K562 (cell line): Measurements from ENCODE around the gene CDK9. TPM values are rescaled to one million over a fixed set of nuclear protein-coding genes. Genes with fewer than 3 reads are reported as not detected.
A peak's percentile ranks its signal among the peaks of the same experiment; 100 is the strongest.

Experiments used
- ATAC-seq: fragments of 200-7000 bp; cut with Tn5 transposase; 3 replicates; pipeline ENCODE4 v1.9.1; 2020; ENCODE audit warnings: moderate library complexity
- BruUV-seq: library from RNA; stranded (reverse); fragments of 400-500 nt; replicated peaks from 2 replicates; lab custom pipeline; 2021; lab: Mats Ljungman, UMichigan
- CTCF ChIA-PET: fragments of 300-600 bp; formaldehyde crosslinking; extraction: SDS; loops from one replicate; lab custom pipeline; 2021; ENCODE audit warnings: low intra/inter-chr PET ratio; lab: Yijun Ruan, JAX
- POLR2A ChIA-PET: fragments of 300-600, 350-650 bp; sonication (Branson Sonifier 250); formaldehyde crosslinking; extraction: SDS; loops from one replicate; lab custom pipeline; 2021; ENCODE audit warnings: antibody characterized with exemption, inconsistent platforms; lab: Yijun Ruan, JAX
- DNase-seq, 4 experiments: peaks; one replicate each; pipeline versions ENCODE4 v3.0.0 to v3.0.0-alpha.2; 2011 to 2018; ENCODE audit warnings: low spot score in 3 of 4, mixed read lengths in 3 of 4; ENCODE audit errors: extremely low read depth in 1 of 4
- FAIRE-seq: peaks from 2 replicates; lab custom pipeline; 2011; peaks lifted over from hg19 to GRCh38; lab: Jason Lieb, UNC
- H2AFZ ChIP-seq: 2 replicates; pipeline ENCODE4 v1.6.0; 2011; ENCODE audit warnings: low read depth, low read length, control low read depth, inconsistent platforms
- H3K27ac ChIP-seq: fragments of 200-600 bp; 3 replicates; pipeline ENCODE4 v1.8.0; 2011; ENCODE audit warnings: low read depth, mild to moderate bottlenecking, control low read depth, inconsistent platforms, low read length, moderate library complexity, mixed read lengths; ENCODE audit errors: extremely low read depth
- H3K27me3 ChIP-seq, 2 experiments: fragments of 300-600 bp in 1 of 2; 2 replicates in 1 of 2; 3 replicates in 1 of 2; pipeline versions ENCODE4 v1.6.0 to v1.8.0; 2011; ENCODE audit warnings: inconsistent platforms in 2 of 2, low read length in 2 of 2, mild to moderate bottlenecking in 1 of 2, mixed read lengths in 1 of 2, moderate library complexity in 1 of 2; ENCODE audit not compliant: control insufficient read depth in 2 of 2, insufficient read depth in 2 of 2
- H3K36me3 ChIP-seq: fragments of 300-600 bp; 3 replicates; pipeline ENCODE4 v1.8.0; 2011; ENCODE audit warnings: mild to moderate bottlenecking, low read length, inconsistent platforms; ENCODE audit not compliant: control insufficient read depth, insufficient read depth
- H3K4me1 ChIP-seq, 2 experiments: fragments of 200-600 bp in 1 of 2; replicated peaks in 1 of 2; 2 replicates in 1 of 2; 3 replicates in 1 of 2; pipeline versions ENCODE4 v1.5.1 to v1.8.0; 2011; ENCODE audit warnings: inconsistent platforms in 2 of 2, low read length in 2 of 2, mild to moderate bottlenecking in 1 of 2, mixed read lengths in 1 of 2, moderate library complexity in 1 of 2; ENCODE audit not compliant: control insufficient read depth in 2 of 2, insufficient read depth in 2 of 2
- H3K4me2 ChIP-seq: 2 replicates; pipeline ENCODE4 v1.6.1; 2011; ENCODE audit warnings: low read length, control low read depth, inconsistent platforms, mixed read lengths; ENCODE audit not compliant: insufficient read depth
- H3K4me3 ChIP-seq: fragments of 200-600 bp; sonication (generic), shearing (Covaris generic); 2 replicates; pipeline ENCODE4 v1.5.1; 2016; ENCODE audit warnings: control low read depth, inconsistent platforms
- H3K79me2 ChIP-seq: fragments of 200-600 bp; 3 replicates; pipeline ENCODE4 v1.8.0; 2011; ENCODE audit warnings: low read length, inconsistent platforms; ENCODE audit not compliant: control insufficient read depth, insufficient read depth
- H3K9ac ChIP-seq, 2 experiments: 2 replicates each; pipeline versions ENCODE4 v1.6.0 to v1.6.1; 2011; ENCODE audit warnings: low read depth in 2 of 2, low read length in 2 of 2, control low read depth in 1 of 2, inconsistent platforms in 1 of 2, mild to moderate bottlenecking in 1 of 2, mixed read lengths in 1 of 2; ENCODE audit not compliant: insufficient read depth in 1 of 2
- H3K9me1 ChIP-seq: one replicate; pipeline ENCODE4 v1.6.0; 2011; ENCODE audit warnings: inconsistent platforms, mild to moderate bottlenecking, low read length, moderate library complexity; ENCODE audit not compliant: control insufficient read depth, insufficient read depth
- H3K9me3 ChIP-seq: replicated peaks from 2 replicates; pipeline ENCODE4 v1.5.1; 2011; ENCODE audit warnings: low read depth, low read length, inconsistent platforms; ENCODE audit not compliant: control insufficient read depth, insufficient read depth
- H4K20me1 ChIP-seq: replicated peaks from 2 replicates; pipeline ENCODE4 v1.6.1; 2011; ENCODE audit warnings: low read length, inconsistent platforms, mixed read lengths; ENCODE audit not compliant: control insufficient read depth, insufficient read depth
- ARID4B ChIP-seq: sonication (generic); formaldehyde crosslinking; IDR thresholded peaks from 2 replicates; pipeline ENCODE4 v1.8.0; 2022; ENCODE audit warnings: mild to moderate bottlenecking, missing genetic modification reagents
- BCL6 ChIP-seq: fragments of 250-450 bp; sonication (Bioruptor Pico); IDR thresholded peaks from 2 replicates; pipeline ENCODE4 v1.4.0; 2020
- ESRRA ChIP-seq: fragments of 450-650 bp; IDR thresholded peaks from 2 replicates; pipeline ENCODE4 v1.6.1; 2014; ENCODE audit warnings: low read depth, mild to moderate bottlenecking, moderate library complexity, borderline replicate concordance
- HMBOX1 ChIP-seq: sonication (generic); IDR thresholded peaks from 2 replicates; pipeline ENCODE4 v1.6.1; 2016
- SFPQ ChIP-seq: fragments of 200-400 bp; formaldehyde crosslinking; IDR thresholded peaks from 2 replicates; pipeline ENCODE4 v1.6.1; 2017; ENCODE audit warnings: mild to moderate bottlenecking, low read depth, low read length, moderate library complexity
- WGBS: fragments of 100-300 bp; shearing (Covaris generic); methylation state at CpG from one replicate; pipeline ENCODE4 v1.1.6; 2016; ENCODE audit warnings: low coverage, mixed read lengths; ENCODE audit not compliant: insufficient coverage; ENCODE audit errors: missing lambda C conversion rate; 5-methylcytosine and 5-hydroxymethylcytosine counted together
- in situ Hi-C: fragments of 300-500 bp; cut with MboI; formaldehyde crosslinking; loops from 4 replicates; pipeline ENCODE4 v1.15.0; 2018; ENCODE audit warnings: inconsistent platforms, mixed read lengths
- intact Hi-C: fragments of 100-400 bp; cut with micrococcal nuclease; formaldehyde crosslinking; loops from 2 replicates; pipeline ENCODE4 v1.14.2; 2022
- polyA plus RNA-seq, 8 experiments: library from polyadenylated mRNA; depleted of rRNA in 4 of 8; stranded (reverse) in 5 of 8; unstranded in 3 of 8; fragments of >200 nt; fragmentation: Nextera tagmentation in 2 of 8; fragmentation: Illumina TruSeq in 1 of 8; extraction: Ambion mirVana in 2 of 8; extraction: Trizol in 1 of 8; gene quantifications; 2 replicates each; pipeline versions ENCODE4 v1.2.1 to v1.2.3, GENCODE V29; 2011 to 2014; ENCODE audit warnings: inconsistent platforms in 1 of 8, missing spikeins in 1 of 8
- total RNA-seq, 7 experiments: library from RNA; depleted of rRNA in 6 of 7; stranded (reverse); fragments of >200 nt in 6 of 7; fragmentation: Illumina TruSeq in 2 of 7; extraction: Trizol in 2 of 7; gene quantifications; 2 replicates each; pipeline versions ENCODE4 v1.2.1 to v1.2.3, GENCODE V29; 2011 to 2021; ENCODE audit warnings: low replicate concordance in 1 of 7

The CDK9 gene
- total and polyA plus RNA-seq, 9 of the 15 experiments (the other 6 are each of a cell fraction or from before 2014, with no cell fraction given): 4.2 to 78.6 (median 33.0) TPM

- TF ChIP-seq ESRRA: peak; percentile 19; the same call in 1 of the 2 replicates
- TF ChIP-seq, all 486 proteins: peak for 2
Observed at GRCh38 chr9:127783111-127784008, 2.5 kb upstream of the CDK9 start (continued).

- H3K79me2 ChIP-seq: peaks cover 44% of the 10 kb centered on the region
- H3K36me3 ChIP-seq: peaks cover 35% of the 10 kb centered on the region
- peaks cover 29% of the 10 kb centered on the region for H4K20me1 ChIP-seq
- peak overlapping the region; percentile 93 for H2AFZ ChIP-seq
- H3K9me1 ChIP-seq: no peaks in the 10 kb centered on the region
- POLR2A ChIA-PET: interaction anchor here (0.6 to 1.2 kb wide), 5 partner anchors 13 to 89 kb away, joined by 3 to 4 read pairs (median 4); no protein-coding TSS in a partner anchor
- in situ Hi-C loops (no loop called here), intact Hi-C loops (loop anchor here (1.0 to 2.0 kb wide), 3 partner anchors 21 to 86 kb away; partner anchors contain the start of gene TOR2A)
- peak overlapping the region; percentile 77 for H3K4me2 ChIP-seq
- H3K4me1 ChIP-seq: peaks cover 7 to 41% of the 10 kb centered on the region in 2 experiments; a peak in 4 of 5 replicates
- peak overlapping the region; percentile 89 to 90; a peak in 3 of 4 replicates for H3K9ac ChIP-seq
- WGBS: 1% methylated on average over 42 of the region's 123 CpGs
- no peaks in the 10 kb centered on the region for H3K9me3 ChIP-seq
- CTCF ChIA-PET: interaction anchor here (0.6 to 4.8 kb wide), 10 partner anchors 11 to 196 kb away, joined by 3 to 46 read pairs (median 6); partner anchors contain the start of genes FPGS and TOR2A
- peak overlapping the region; percentile 99 for H3K4me3 ChIP-seq
- ATAC-seq (peak; percentile 74), DNase-seq (peak; percentile 88 to 94 (median 90)), FAIRE-seq (no peak)
- H3K27me3 ChIP-seq: no peaks in the 10 kb centered on the region
- no TSS peak for BruUV-seq
- peak overlapping the region; percentile 93 for H3K27ac ChIP-seq
- TF ChIP-seq SFPQ: no peak
- TF ChIP-seq HMBOX1: no peak
- TF ChIP-seq ARID4B (CRISPR knock-in tag): no peak
- no peak for TF ChIP-seq BCL6 (CRISPR knock-in tag)
Observed at GRCh38 chr9:127785023-127785932, 556 bp upstream of the CDK9 start.
